ENCODE measurements around the gene R3HDM2.

R3HDM2 gene

DNA sequence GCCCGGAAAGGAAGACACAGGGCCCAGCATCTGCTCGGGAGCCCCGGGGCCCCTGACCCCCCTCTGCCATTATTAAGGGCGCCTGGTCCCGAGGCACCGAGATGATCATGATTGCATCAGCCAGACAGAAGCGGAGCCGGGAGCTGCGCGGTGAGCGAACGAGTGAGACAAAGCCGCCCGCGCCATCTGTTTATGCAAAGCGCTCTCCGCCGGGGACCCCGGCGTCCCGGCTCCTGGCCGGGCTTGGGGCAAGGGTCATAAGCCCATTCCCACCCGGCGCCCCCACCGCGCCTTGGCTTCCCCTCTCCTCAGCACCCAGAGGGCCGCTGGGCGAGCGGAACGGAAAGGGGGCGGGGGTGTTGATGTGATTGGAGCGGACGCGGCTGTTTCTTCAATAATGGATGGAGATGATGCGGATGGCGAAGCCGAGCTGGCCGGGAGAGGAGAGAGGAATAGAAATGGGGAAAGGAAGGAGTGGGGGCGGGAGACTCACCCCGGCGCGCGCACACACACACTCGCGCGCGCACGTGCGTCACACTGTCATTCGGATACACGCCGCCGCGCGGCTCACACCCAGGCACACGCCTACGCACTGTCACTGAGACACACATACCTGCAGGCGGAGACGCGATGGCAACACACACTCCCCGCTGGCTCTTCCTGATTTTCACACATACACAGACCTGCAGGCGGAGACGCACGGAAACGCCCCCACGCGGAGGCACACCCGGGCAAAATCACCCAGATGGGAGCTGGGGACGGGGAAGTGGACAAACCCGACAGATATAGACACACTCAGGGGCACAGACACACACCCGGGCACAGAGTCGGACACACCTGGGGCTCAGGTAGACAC lies 190.5 kb downstream of the R3HDM2 start:
- no peak for DNase-seq (ENCODE audit: low read depth)

DNA sequence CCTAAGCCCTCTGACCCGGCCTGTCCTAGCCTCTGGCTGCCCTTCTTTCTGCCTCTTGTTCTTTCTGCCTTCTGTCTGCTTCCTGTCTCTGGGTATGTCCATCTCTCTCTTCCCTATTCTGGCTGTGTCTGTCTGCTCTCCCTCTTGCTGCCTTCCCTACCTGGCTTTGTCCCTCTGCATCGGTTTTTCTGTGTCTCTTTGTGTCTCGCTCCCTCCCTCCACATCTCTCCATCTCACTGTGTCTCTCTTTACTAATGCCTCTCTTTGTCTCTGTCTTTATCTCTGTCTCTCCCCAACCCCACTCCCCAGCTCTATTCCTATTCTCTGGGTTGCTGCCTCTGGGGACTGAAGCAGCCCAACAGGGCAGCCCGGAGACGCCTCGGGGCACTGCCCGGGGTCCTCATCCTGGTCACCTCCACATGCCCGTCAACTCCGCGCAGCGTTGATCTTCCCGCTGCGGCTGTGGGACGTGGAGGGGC lies 191.2 kb downstream of the R3HDM2 start:
- DNase-seq (ENCODE audit: low read depth), result no peak

DNA sequence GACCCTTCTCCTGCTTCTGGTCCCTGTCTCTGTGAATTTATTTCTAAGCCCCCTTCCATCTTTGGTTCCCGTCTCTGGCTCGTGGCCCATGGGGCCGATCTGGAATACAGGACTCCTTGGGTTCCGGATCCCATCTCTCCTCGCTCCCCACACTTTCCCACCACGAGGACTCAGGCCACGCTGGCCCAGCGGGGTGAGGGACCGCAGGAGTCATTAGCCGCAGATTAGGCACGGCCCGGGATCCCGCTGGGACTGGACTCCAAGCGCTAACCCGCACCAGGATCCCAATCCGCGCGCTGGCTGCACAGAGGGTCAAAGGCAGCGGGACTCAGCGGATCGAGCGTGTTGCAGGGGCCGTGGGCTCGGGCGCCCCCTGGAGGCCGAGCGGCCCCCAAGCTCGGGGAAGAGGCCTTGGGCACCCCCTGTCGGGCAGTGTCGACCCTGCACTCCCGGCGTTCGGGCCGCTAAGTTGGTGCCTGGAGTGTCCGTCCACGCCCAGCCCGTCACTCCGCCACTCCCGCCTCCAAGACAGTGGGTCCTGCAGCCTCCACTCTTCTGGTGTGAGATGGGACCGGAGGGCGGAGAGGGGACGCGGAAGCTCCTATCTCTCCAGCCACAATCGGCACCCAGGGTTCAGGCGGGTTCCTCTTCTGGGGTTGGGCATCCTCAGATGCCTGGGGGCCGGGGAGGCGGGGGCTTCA lies 191.8 kb downstream of the R3HDM2 start:
- DNase-seq (ENCODE audit: low read depth), result peak; percentile 75

DNA sequence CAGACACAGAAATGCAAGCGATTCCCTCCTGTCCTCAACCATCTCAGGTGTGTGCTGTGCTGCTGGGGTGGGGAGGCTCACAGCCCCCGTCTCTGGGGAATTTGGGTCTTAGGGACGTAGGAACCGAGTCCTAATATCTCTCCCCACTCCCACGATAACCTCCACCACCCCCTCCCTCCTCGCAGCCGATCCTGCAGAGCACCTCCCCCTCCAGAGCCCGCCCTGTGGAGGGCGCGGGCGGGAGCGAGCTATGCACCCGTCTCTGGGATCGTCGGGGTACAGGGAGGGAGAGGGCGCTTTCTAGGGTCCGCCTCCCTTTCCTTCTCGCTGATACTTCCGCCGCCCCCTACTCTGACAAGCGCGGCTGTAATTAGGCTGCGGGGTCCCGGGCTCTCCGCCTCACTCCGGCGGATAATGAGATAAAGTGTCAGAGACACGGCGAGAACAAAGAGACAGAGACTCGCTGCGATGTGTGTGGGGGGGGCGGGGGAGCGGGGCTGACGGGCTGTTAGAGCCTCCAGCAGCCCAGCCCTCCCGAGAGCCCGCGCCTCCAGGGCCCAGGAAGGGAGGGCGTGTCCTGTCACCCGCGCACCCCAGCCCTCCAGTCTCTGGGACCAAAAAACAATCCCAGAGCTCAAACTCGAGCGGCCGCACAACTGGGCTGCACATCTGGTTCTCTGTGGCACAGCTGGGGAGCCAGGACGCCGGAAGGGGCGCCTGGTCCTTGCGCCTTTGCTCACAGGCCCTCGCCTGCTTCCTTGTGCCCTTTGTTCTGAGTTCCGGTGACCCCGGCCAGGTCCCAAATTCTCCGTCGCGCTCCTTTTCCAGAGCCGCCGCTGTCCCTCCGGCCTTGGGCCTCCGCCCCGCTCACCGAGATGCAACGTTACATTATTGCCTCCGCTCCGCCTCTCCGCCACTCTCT lies 192.7 kb downstream of the R3HDM2 start:
- no peak for DNase-seq (ENCODE audit: low read depth)

DNA sequence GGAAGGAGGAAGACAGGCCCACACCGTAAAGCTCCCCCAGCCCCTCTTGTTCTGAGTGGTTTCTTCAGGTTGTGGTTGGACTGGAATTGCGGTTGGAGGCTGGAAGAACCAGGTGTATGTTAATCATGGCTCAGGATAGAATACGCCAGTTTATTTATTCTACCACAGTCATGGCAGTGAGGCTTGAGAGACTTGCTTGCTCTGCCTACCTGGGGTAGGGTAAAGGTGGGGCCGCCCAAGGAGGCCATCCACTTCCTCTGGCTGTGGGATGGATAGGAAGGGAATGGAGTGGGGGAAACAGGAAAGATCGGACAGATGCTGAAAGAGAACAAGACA lies 193.3 kb downstream of the R3HDM2 start:
- DNase-seq (ENCODE audit: low read depth), result no peak

DNA sequence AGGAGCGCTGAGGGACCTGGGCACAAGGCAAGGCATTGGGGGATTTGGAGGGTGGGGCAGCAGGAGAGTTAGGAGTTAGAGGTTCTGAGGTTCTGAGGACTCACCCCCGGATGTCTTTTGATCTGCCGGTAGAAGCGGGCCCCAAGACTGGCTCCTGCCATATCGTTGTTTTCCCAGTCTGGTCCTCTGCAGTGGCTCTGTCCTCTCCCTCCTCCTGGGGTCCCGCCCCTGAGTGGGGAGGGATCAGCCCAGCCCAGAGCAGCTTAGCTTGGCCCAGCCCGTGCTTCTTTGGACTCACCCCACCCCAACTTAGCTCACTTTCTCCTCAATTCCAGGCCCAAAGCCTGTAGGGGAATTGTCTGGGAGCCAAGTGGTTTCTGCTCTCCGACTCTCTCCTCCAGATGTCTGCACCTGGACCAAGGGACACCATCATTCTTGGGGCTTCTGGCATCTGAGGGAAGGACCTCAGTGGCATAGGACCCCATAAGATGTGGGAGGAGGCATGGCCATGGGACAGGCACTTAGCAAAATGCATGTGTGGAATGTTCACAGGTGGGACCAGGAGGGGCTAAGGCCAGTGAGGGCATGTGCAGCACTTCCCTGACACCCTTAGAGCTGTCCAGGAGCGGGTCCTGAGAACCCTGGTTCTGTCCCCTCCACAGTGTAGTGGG lies 193.8 kb downstream of the R3HDM2 start:
- DNase-seq (ENCODE audit: low read depth), result no peak

DNA sequence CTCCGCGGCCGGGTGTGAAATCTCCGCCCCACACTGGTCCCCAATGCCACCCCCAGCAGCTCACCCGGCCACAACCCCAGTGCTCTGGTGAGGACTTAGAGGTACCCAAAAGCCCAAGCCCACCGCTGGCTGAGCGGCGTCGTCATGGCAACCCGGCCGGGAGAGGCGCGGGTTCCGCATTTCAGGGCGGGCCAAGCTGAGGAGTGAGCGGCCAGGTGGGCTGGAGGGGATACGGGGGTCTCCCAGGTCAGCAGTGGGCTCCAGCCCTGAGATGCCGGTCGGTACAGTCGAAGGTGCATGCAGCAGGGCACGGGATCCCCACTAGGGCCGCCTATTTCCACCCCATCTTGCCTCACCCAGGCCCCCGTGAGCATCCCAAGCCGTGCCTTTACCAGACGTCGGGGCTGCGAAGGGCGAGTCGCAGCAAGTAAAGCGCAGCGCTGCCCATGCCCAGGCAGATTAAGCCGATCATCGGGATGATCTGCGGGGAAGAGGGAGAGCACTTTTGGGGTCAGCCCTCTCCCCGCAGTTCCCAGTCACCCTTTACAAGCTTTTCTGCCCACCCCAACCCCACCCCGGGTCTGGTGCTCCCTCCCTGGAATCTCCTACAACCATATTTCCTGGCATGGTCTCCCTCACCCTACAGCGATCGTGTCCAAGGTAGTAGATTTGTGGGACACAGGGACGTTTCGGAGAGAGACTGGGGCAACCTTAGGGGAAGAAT lies 194.5 kb downstream of the R3HDM2 start:
- no peak for DNase-seq (ENCODE audit: low read depth)

DNA sequence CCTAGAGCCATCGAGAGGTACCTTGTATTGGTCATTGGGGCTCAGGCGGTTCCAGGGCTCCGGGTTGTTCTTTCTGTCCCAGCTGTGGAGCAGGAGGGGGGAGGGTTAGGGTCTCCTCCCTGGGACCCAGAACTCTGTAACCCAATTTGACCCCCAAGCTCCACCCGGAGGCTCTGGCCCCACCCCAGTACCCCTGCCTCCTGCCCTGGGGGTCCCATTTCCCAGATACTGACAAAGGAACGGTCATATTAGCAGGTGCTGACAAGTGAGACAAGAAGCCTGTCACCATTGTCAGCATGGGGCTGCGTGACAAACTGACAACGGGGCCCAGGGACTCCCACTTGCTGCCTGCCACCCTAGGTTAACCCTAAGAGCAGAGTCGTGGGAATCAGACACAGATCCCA lies 195.1 kb downstream of the R3HDM2 start:
- DNase-seq (ENCODE audit: low read depth), result no peak

DNA sequence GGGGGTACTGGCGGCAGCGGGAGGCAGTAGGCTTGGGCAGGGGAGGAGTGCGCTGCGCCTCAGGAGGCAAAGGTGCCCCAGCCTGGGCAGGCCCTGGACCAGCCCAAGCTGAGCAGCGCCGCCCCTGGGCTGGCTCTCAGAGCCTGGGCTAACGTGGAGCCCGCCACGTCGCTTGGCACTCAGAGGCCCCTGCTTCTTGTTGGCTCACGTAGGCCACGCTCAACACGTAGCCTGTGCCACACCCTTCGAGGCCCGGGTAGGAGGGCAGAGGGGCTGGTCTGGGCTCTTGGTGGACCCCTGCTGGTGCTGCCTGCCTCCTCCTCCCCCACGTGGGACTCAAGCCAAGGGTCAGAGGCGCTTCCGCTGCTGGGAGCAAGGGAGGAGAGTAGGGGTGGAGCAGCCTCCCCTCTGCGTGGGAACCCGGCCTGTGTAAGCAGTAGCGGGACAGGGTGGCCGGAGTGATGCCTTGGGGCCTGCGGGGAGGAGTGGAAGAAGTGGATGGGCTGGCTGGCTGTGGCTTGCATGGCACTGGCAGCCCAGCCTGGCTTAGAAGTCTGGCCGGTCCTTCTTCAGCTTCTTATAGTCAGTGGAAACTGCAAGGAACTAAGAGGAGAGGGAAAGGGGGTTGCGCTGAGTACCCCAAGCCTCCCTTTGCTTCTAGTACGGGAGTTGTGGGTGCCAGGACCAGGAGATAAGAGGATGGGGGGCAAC lies 195.7 kb downstream of the R3HDM2 start:
- no peak for DNase-seq (ENCODE audit: low read depth)

DNA sequence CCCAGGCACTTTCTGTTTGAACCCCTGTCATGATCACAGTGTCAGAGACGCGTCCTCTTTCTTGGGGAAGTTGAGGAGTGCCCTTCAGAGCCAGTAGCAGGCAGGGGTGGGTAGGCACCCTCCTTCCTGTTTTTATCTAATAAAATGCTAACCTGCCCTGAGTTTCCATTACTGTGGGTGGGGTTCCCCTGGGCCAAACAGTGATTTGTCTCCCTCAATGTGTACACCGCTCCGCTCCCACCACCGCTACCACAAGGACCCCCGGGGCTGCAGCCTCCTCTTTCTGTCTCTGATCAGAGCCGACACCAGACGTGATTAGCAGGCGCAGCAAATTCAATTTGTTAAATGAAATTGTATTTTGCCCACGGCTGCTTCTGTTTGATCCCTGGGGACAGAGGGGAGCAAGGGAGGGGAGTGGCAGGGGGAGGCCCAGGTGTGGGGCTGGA lies 196.2 kb downstream of the R3HDM2 start:
- no peak for DNase-seq (ENCODE audit: low read depth)

DNA sequence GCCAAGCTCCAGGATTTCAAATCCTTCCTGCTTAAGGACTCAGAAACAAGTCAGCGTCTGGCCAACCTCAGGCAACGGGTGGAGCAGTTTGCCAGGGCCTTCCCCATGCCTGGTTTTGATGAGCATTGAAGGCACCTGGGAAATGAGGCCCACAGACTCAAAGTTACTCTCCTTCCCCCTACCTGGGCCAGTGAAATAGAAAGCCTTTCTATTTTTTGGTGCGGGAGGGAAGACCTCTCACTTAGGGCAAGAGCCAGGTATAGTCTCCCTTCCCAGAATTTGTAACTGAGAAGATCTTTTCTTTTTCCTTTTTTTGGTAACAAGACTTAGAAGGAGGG lies 196.6 kb downstream of the R3HDM2 start:
- no peak for DNase-seq (ENCODE audit: low read depth)

DNA sequence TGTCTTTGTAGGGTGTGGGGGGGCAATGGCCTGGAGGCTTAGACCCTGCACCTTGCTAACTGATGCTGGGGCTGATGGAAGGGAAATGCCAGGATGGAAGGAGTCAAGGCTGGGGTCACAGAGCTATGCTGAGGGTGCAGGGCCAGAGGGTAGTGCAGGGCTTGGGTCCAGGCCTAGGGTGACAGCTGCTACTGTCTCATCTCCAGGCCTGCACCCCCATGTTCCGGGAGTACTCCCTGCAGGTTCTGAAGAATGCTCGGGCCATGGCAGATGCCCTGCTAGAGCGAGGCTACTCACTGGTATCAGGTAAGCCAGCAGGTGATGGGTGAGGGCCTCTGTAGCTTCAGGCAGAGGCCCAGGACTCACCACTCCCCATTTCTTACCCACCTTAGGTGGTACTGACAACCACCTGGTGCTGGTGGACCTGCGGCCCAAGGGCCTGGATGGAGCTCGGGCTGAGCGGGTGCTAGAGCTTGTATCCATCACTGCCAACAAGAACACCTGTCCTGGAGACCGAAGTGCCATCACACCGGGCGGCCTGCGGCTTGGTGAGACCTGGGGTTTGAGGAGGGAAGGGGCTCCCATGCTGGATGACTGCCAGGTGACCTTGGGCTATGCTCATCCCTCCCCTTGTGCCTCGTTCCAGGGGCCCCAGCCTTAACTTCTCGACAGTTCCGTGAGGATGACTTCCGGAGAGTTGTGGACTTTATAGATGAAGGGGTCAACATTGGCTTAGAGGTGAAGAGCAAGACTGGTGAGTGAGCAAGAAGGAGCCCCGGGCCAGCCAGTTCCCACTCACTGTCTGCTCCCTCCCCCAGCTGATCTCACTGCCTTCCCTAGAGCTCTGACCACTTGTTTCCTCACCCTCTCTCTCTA lies 197.2 kb downstream of the R3HDM2 start:
- no peak for DNase-seq (ENCODE audit: low read depth)

DNA sequence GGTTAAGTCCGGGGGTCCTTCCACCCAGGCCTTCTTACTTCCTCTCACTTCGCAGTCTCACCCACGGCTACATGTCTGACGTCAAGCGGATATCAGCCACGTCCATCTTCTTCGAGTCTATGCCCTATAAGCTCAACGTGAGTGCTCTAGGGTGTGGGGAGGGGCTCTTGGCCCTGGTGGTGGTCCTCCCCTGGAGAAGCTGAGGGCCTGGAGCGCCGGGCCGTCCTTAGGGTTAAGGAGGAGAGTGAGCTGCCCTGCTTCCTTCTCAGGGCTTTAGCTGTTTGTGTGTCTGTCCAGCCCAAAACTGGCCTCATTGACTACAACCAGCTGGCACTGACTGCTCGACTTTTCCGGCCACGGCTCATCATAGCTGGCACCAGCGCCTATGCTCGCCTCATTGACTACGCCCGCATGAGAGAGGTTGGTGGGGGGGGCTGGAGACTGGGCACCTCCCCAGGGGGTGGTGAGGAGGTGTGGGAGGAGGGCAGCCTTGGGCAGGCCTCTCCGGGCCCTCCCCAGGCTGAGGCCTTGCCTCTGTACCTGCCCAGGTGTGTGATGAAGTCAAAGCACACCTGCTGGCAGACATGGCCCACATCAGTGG lies 198.6 kb downstream of the R3HDM2 start:
- DNase-seq (ENCODE audit: low read depth), result no peak

DNA sequence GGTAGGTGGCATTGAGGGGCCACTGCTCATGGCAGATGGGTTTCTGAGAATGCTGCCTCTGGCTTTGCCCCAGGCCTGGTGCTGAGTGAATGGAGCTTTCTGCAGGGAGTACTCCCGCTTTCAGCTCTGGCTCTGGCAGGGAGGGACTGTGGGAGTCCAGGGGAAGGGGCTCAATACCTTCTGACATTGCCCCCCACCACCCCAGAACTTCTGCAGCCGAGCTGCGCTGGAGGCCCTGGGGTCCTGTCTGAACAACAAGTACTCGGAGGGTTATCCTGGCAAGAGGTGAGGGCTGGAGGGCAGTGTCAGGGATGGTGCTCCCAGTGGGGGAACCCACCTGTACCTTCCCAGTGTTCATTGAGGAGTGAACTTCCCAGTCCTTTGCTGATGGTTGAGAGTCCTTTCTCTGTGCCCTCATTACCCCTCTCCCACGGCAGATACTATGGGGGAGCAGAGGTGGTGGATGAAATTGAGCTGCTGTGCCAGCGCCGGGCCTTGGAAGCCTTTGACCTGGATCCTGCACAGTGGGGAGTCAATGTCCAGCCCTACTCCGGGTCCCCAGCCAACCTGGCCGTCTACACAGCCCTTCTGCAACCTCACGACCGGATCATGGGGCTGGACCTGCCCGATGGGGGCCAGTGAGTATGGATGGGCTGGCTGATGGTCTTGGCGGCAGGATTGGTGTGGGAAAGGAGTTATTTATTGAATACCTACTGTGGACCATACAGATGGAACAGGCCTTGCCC lies 199.4 kb downstream of the R3HDM2 start:
- DNase-seq (ENCODE audit: low read depth), result no peak

DNA sequence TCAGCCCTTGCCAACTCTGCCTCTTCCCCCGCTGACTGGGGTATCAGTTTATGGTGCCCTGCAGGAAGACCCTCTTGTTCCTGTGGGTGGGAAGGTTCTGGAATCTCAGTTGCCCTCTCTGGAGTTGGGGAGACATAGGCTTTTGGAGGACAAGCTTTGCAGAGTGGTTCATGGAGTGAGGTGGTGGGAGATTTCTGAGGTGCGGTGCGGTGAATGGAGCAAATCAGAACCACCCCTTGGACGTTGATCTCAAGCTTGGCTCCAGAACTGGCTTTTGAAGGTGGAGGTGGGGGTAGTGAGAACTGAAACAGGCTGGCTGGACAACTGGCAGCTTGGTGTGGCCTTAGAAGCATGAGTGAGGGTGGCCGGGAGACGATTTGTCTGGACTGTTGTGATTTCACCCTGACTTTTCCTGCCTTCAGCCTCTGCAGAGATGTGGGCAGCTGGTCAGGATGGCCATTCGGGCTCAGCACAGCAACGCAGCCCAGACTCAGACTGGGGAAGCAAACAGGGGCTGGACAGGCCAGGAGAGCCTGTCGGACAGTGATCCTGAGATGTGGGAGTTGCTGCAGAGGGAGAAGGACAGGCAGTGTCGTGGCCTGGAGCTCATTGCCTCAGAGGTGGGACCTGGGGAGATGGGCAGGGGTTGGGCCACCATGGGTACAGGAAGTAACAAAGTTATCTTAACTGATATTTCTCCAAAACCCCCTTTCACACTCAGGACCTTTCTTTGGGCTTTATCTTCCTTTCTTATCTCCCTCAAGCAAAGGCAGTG lies 200.3 kb downstream of the R3HDM2 start:
- DNase-seq (ENCODE audit: low read depth), result no peak

DNA sequence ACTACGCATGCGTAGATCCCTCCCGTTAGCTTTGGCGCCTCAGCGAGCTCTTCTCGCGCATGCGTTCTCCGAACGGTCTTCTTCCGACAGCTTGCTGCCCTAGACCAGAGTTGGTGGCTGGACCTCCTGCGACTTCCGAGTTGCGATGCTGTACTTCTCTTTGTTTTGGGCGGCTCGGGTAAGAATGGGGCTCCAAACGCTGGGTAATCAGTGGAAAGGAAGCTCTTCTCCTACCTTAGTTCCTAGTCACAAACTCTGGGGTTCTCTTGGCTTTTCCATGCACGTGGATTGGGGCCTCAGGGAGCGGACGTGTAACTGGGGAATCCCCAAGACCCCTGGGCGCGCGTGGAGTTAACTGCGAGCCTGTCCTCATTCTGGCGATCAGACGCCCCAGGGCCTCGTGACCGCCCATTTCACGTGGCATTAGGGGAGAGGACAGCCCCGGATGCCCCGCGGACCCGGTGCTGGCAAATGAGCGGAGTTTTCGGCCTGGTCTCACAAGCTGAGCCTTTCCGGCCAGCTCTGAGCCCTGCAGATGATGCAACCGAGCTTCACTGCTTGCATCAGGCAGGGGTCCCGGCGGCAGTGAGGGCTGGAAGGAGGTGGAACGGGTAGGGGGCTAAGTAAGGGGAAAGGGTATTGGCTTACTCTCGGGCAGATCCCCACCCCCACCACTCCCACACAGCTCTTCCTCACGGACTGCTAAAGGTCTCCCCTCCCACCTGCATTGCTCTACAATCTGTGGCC lies 201.0 kb downstream of the R3HDM2 start, which contains the start of gene SHMT2:
Gene SHMT2 (plus strand): TSS at position 78 of the 747 bp plus-strand sequence. CDS start 68 bp downstream, at position 146.
- peak; percentile 70 for DNase-seq (ENCODE audit: low read depth)

All from stimulated activated CD8-positive, alpha-beta memory T cell treated with anti-CD3 and anti-CD28 coated beads, Interleukin-15, amount 100 ng/mL, for 24 hours (primary cell).